ENCODE data around the gene MLNR. TPM values are rescaled to one million over a fixed set of nuclear protein-coding genes. Genes with fewer than 3 reads are reported as not detected.

MLNR gene
- polyA plus RNA-seq, 1 of the 3 experiments (the other 2 are of a cell fraction), result not detected

- Histone ChIP-seq H3K27ac (ENCODE audit: low read depth in 2 of 2, low read length in 1 of 2) (no peak overlapping the region), H3K36me3 (replicated peaks in 1 of 2; ENCODE audit: control insufficient read depth in 1 of 2, insufficient read depth in 2 of 2, low read length in 1 of 2) (peaks cover 33 to 34% of the 10 kb centered on the region in 2 experiments), H4K20me1 (ENCODE audit: insufficient read depth) (no peaks in the 10 kb centered on the region), H3K9ac (no peak overlapping the region), H3K4me2 (no peak overlapping the region), H3K4me1 (ENCODE audit: control insufficient read depth in 1 of 2, insufficient read depth in 2 of 2, low read depth in 1 of 2, low read length in 1 of 2) (peaks cover 0 to 4% of the 10 kb centered on the region in 2 experiments; a peak in 2 of 4 replicates), H3K9me3 (no peaks in the 10 kb centered on the region), H3K9me2 (no peaks in the 10 kb centered on the region), H3F3A (replicated peaks; ENCODE audit: insufficient read depth) (peaks cover 8% of the 10 kb centered on the region), H3K27me3 (ENCODE audit: insufficient read depth) (no peaks in the 10 kb centered on the region), H3K79me2 (ENCODE audit: insufficient read depth) (peaks cover 19% of the 10 kb centered on the region; the same call in 1 of the 2 replicates), H3K4me3 (ENCODE audit: low read depth in 2 of 2, low read length in 1 of 2) (no peak overlapping the region), H2AFZ (ENCODE audit: low read depth) (no peak overlapping the region)
- DNase-seq, result no peak
- POLR2A ChIA-PET, result no interaction called here
- no peak for TF ChIP-seq RCOR1 (IDR thresholded peaks at IDR 0.05; ENCODE audit: low read length)
- TF ChIP-seq ZBTB33 (IDR thresholded peaks at IDR 0.05; ENCODE audit: borderline replicate concordance, low read depth), result no peak
- TF ChIP-seq ELF1 (IDR thresholded peaks at IDR 0.05), result no peak
- no peak for TF ChIP-seq POLR2AphosphoS5 (IDR thresholded peaks at IDR 0.05; ENCODE audit: low read depth, low read length)
- no peak for TF ChIP-seq MXI1 (IDR thresholded peaks at IDR 0.05; ENCODE audit: low read depth, low read length)
- TF ChIP-seq RAD21 (IDR thresholded peaks at IDR 0.05; ENCODE audit: low read length), result no peak
- no peak for TF ChIP-seq USF1 (IDR thresholded peaks at IDR 0.05; ENCODE audit: borderline replicate concordance, low read depth)
- TF ChIP-seq RFX5 (IDR thresholded peaks at IDR 0.05; ENCODE audit: low read length), result no peak
- TF ChIP-seq TCF12 (IDR thresholded peaks at IDR 0.05), result no peak
- TF ChIP-seq EZH2phosphoT487 (IDR thresholded peaks at IDR 0.05; ENCODE audit: borderline replicate concordance, low read depth), result no peak
- TF ChIP-seq JUND (IDR thresholded peaks at IDR 0.05), result no peak
- TF ChIP-seq SIN3A (IDR thresholded peaks at IDR 0.05; ENCODE audit: borderline replicate concordance, low read depth, low read length), result no peak
- no peak for TF ChIP-seq MAX (IDR thresholded peaks at IDR 0.05; ENCODE audit: low read depth)
- no peak for TF ChIP-seq REST (IDR thresholded peaks at IDR 0.05; ENCODE audit: low read depth, low read length)
- no peak for TF ChIP-seq SMC3 (IDR thresholded peaks at IDR 0.05; ENCODE audit: low read depth, low read length)
- CTCF ChIA-PET, result interaction anchor here (1.8 kb wide), 1 partner anchor 355 kb away, joined by 4 read pairs; no protein-coding TSS in a partner anchor
- WGBS (ENCODE audit: low lambda C conversion rate), result 96% methylated on average over 5 of the region's 5 CpGs
Observed at GRCh38 chr13:49251326-49251725, 31.2 kb downstream of the MLNR start.
